Smooth muscle cell of trachea (primary cell): ENCODE data around the gene GPR173. TPM values are rescaled to one million over a fixed set of nuclear protein-coding genes. Genes with fewer than 3 reads are reported as not detected.

Experiments used
- total RNA-seq: library from RNA; depleted of rRNA; stranded (reverse); fragments of >200 nt; gene quantifications from 2 replicates; pipeline ENCODE4 v1.2.1, GENCODE V29; 2014

GPR173 gene, protein sequence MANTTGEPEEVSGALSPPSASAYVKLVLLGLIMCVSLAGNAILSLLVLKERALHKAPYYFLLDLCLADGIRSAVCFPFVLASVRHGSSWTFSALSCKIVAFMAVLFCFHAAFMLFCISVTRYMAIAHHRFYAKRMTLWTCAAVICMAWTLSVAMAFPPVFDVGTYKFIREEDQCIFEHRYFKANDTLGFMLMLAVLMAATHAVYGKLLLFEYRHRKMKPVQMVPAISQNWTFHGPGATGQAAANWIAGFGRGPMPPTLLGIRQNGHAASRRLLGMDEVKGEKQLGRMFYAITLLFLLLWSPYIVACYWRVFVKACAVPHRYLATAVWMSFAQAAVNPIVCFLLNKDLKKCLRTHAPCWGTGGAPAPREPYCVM
- 5.8 and 6.3 TPM in 2 replicates for total RNA-seq

DNA sequence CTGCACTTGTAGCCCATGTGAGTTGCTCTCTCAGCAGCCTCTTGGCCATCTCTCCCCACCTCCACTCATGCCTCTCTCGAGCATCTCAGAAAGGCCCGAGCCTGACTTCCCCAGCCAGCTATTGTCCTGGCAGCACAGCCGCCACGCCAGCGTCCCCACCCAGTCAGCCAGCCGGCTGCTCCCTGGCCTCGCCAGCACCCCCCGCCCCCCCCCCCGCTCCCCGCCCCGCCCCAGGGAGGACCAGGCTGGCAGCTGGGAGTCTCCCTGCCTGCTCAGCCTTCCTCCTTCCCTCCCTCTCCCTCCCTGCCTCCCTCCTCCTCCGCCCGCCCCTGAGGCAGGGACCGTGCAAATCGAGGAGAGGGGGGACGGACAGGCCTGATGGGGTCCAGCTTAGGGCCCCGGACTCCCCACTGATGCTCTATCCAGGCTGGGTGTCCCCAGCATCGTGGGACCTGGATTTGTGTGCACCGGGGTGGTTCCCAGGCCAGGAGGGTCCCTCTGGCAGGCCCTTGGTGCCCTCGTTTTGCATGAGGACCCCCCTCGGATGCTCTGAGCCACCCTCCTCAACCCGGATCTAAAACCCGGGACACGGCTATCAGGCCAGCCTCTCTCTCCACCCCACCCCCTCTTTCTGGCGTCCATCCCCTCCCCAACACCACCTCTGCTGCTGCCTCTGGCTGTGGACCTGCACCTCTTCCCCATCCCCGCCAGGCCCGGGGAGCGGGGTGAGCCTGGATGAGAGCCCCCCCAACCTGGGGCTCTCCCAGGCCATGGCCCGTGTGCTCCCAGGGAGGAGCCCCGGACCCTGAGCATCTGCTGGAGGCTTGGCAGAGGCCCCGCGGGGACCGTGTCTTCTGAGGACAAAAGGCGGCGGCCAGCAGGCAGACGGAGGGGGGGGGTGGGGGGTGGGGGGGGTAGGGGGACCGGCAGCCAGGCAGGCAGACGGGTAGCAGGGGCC is at the start of gene GPR173:
GPR173 (plus strand) TSS at position 621 of the 958 bp plus-strand sequence. CDS start 27,833 bp downstream, outside the sequence.

GRCh38 chrX:53081925-53082772 is 33.6 kb downstream of the GPR173 start, which contains the start of gene TSPYL2:
Gene TSPYL2 (plus strand): TSS chrX:53082367. CDS start chrX:53082499, 132 bp downstream.

DNA sequence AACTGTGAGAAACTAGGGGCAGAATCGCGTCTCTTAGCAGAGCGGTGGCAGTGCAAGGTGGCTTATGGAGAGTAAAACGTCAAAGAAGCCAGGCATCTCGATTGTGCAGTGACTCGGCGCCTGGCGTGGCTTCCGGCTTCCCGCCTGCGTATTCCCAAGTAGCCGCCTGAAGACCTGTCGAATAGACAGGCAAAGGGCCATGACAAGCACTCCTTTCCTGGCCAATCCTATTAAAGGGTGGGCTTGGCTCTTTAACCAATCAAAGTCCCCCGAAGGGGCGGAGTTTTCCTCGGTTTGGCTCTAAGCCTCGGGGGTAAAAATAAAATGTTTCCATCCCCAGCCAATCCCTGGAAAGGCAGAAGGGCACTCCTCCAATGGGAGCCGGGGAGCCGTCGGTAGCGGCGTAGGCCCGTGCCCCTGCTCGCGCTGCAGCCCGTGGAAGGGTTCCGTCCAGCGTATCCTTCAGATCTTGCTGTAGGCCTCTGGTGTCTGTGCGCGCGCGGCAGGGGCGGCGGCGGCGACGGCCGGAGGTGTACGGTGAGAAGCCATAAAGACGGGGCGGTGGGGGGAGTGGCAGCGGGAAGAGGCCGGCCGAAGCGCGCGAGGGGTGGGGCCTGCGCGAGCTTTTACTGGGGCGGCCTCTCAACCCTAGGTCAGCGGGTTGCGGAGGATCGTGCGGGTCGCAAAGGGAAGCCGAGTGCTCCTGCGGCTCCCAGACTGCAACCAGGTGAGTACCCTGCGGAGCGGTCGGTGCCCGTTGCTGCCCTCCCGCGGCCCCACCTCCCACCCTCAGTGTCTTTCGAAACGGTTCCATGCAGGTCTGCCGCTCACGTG is 45.4 kb downstream of the GPR173 start, which contains the start of gene KANTR:
KANTR (plus strand) TSS at position 395 of the 834 bp plus-strand sequence. CDS start 30,131 bp downstream, outside the sequence.

Other genes starting within 250 kb of the GPR173 start
- not detected in 2 replicates for gene XAGE5, start 237.5 kb upstream of the GPR173 start, total RNA-seq
- not detected in 2 replicates for gene XAGE3, start 180.7 kb upstream of the GPR173 start, total RNA-seq
- gene FAM156B, start 151.5 kb upstream of the GPR173 start, total RNA-seq, result 17.5 and 18.8 TPM in 2 replicates
- gene FAM156A, start 90.3 kb upstream of the GPR173 start, total RNA-seq, result 10.8 and 11.3 TPM in 2 replicates
- gene TSPYL2, start 33.6 kb downstream of the GPR173 start, total RNA-seq, result 11.9 and 18.7 TPM in 2 replicates
- 8.3 and 12.7 TPM in 2 replicates for gene KANTR, start 45.4 kb downstream of the GPR173 start, total RNA-seq
- gene KDM5C, start 176.4 kb downstream of the GPR173 start, total RNA-seq, result 76.8 and 155 TPM in 2 replicates
- gene IQSEC2, start 232.8 kb downstream of the GPR173 start, total RNA-seq, result 11.6 and 12.2 TPM in 2 replicates